IMR-90 (cell line): ENCODE data around the gene PRSS21. TPM values are rescaled to one million over a fixed set of nuclear protein-coding genes. Genes with fewer than 3 reads are reported as not detected.
A peak's percentile ranks its signal among the peaks of the same experiment; 100 is the strongest.

Source experiments
- ATAC-seq: fragments of 200-7000 bp; cut with Tn5 transposase; 2 replicates; pipeline ENCODE4 v1.9.1; 2020; ENCODE audit warnings: low read depth, mild to moderate bottlenecking, moderate library complexity
- BruUV-seq: library from RNA; stranded (reverse); fragments of 400-500 nt; replicated peaks from 2 replicates; lab custom pipeline; 2021; lab: Mats Ljungman, UMichigan
- CTCF ChIA-PET: fragments of 300-600 bp; formaldehyde crosslinking; extraction: SDS; loops from one replicate; lab custom pipeline; 2021; ENCODE audit warnings: antibody characterized with exemption; lab: Yijun Ruan, JAX
- POLR2A ChIA-PET: fragments of 300-600 bp; sonication (Branson Sonifier 250); formaldehyde crosslinking; loops from one replicate; lab custom pipeline; 2022; ENCODE audit warnings: antibody characterized with exemption; ENCODE audit not compliant: unreplicated experiment; lab: Charles Lee
- DNase-seq: peaks from one replicate; pipeline ENCODE4 v3.0.0; 2013
- H2AFZ ChIP-seq: replicated peaks from 2 replicates; pipeline ENCODE3; 2013; ENCODE audit warnings: low read length, mild to moderate bottlenecking; ENCODE audit not compliant: poor library complexity
- H2AK5ac ChIP-seq: 2 replicates; pipeline ENCODE4 v1.6.1; 2013; ENCODE audit warnings: low read depth, low read length, inconsistent platforms
- H2AK9ac ChIP-seq: replicated peaks from 2 replicates; pipeline ENCODE3; 2013; ENCODE audit warnings: mild to moderate bottlenecking, low read depth, low read length, moderate library complexity; ENCODE audit not compliant: poor library complexity
- H2BK120ac ChIP-seq: 2 replicates; pipeline ENCODE4 v1.6.1; 2013; ENCODE audit warnings: low read depth, low read length, inconsistent platforms
- H2BK15ac ChIP-seq: 3 replicates; pipeline ENCODE4 v1.6.1; 2013; ENCODE audit warnings: low read depth, low read length, inconsistent platforms
- H2BK20ac ChIP-seq: 2 replicates; pipeline ENCODE4 v1.6.1; 2013; ENCODE audit warnings: low read depth, mild to moderate bottlenecking, inconsistent platforms, low read length, moderate library complexity
- H2BK5ac ChIP-seq: 2 replicates; pipeline ENCODE4 v1.6.1; 2013; ENCODE audit warnings: mild to moderate bottlenecking, low read depth, low read length, inconsistent platforms; ENCODE audit not compliant: poor library complexity, severe bottlenecking
- H3K14ac ChIP-seq: replicated peaks from 2 replicates; pipeline ENCODE4 v1.6.1; 2013; ENCODE audit warnings: low read depth, low read length, inconsistent platforms
- H3K18ac ChIP-seq: 2 replicates; pipeline ENCODE4 v1.6.1; 2013; ENCODE audit warnings: low read depth, low read length, control low read depth
- H3K23ac ChIP-seq: 2 replicates; pipeline ENCODE4 v1.6.1; 2013; ENCODE audit warnings: low read depth, low read length, inconsistent platforms
- H3K27ac ChIP-seq: 2 replicates; pipeline ENCODE4 v1.5.1; 2013; ENCODE audit warnings: mild to moderate bottlenecking, control low read depth, low read length; ENCODE audit not compliant: insufficient read depth
- H3K27me3 ChIP-seq: 2 replicates; pipeline ENCODE4 v1.6.1; 2013; ENCODE audit warnings: low read length; ENCODE audit not compliant: control insufficient read depth, insufficient read depth
- H3K36me3 ChIP-seq: 2 replicates; pipeline ENCODE4 v1.6.1; 2013; ENCODE audit warnings: low read length, mixed read lengths; ENCODE audit not compliant: control insufficient read depth, insufficient read depth
- H3K4ac ChIP-seq: 2 replicates; pipeline ENCODE4 v1.6.1; 2013; ENCODE audit warnings: low read depth, low read length, inconsistent platforms
- H3K4me1 ChIP-seq: 2 replicates; pipeline ENCODE4 v1.6.1; 2013; ENCODE audit warnings: low read length, mixed read lengths; ENCODE audit not compliant: control insufficient read depth, insufficient read depth
- H3K4me2 ChIP-seq: 2 replicates; pipeline ENCODE4 v1.6.1; 2013; ENCODE audit warnings: low read depth, mild to moderate bottlenecking, control low read depth, low read length, moderate library complexity
- H3K4me3 ChIP-seq: 2 replicates; pipeline ENCODE4 v1.5.1; 2013; ENCODE audit warnings: low read depth, mild to moderate bottlenecking, control low read depth, low read length, moderate library complexity; ENCODE audit not compliant: insufficient read depth
- H3K56ac ChIP-seq: 2 replicates; pipeline ENCODE4 v1.6.1; 2013; ENCODE audit warnings: low read length, inconsistent platforms; ENCODE audit not compliant: insufficient read depth; ENCODE audit errors: extremely low read depth
- H3K79me1 ChIP-seq, 2 experiments: 2 replicates each; pipeline ENCODE4 v1.6.1; 2013; ENCODE audit warnings: low read length in 2 of 2, inconsistent platforms in 1 of 2, low read depth in 1 of 2
- H3K9ac ChIP-seq: 2 replicates; pipeline ENCODE4 v1.6.1; 2013; ENCODE audit warnings: low read depth, low read length, control low read depth
- H3K9me1 ChIP-seq: 2 replicates; pipeline ENCODE4 v1.6.1; 2013; ENCODE audit warnings: low read length, inconsistent platforms; ENCODE audit not compliant: insufficient read depth
- H3K9me3 ChIP-seq: 2 replicates; pipeline ENCODE4 v1.6.1; 2013; ENCODE audit warnings: low read length; ENCODE audit not compliant: control insufficient read depth, insufficient read depth
- H4K20me1 ChIP-seq: 2 replicates; pipeline ENCODE4 v1.6.1; 2013; ENCODE audit warnings: low read length, inconsistent platforms; ENCODE audit not compliant: insufficient read depth
- H4K5ac ChIP-seq: 2 replicates; pipeline ENCODE4 v1.6.1; 2013; ENCODE audit warnings: mild to moderate bottlenecking, low read depth, low read length, control low read depth
- H4K8ac ChIP-seq, 2 experiments: 2 replicates each; pipeline ENCODE4 v1.6.1; 2013; ENCODE audit warnings: low read depth in 2 of 2, low read length in 2 of 2, control low read depth in 1 of 2, inconsistent platforms in 1 of 2
- H4K91ac ChIP-seq: 2 replicates; pipeline ENCODE4 v1.6.1; 2013; ENCODE audit warnings: low read depth, low read length, inconsistent platforms; ENCODE audit not compliant: insufficient read depth
- BHLHE40 ChIP-seq: fragments of 150-350 bp; IDR thresholded peaks from 2 replicates; pipeline ENCODE4 v1.6.1; 2016; ENCODE audit warnings: mild to moderate bottlenecking, low read depth, low read length
- CEBPB ChIP-seq: IDR thresholded peaks from 2 replicates; pipeline ENCODE4 v1.6.1; 2012; ENCODE audit warnings: low read depth, low read length, improper control_type of control experiment
- CHD1 ChIP-seq: IDR thresholded peaks from 2 replicates; pipeline ENCODE4 v1.6.1; 2012; ENCODE audit warnings: low read depth, low read length, improper control_type of control experiment
- MAFK ChIP-seq: IDR thresholded peaks from 2 replicates; pipeline ENCODE4 v1.6.1; 2012; ENCODE audit warnings: low read depth, low read length, improper control_type of control experiment
- MAZ ChIP-seq: IDR thresholded peaks from 2 replicates; pipeline ENCODE4 v1.6.1; 2012; ENCODE audit warnings: low read depth, mild to moderate bottlenecking, low read length, improper control_type of control experiment, moderate library complexity, borderline replicate concordance
- MXI1 ChIP-seq: IDR thresholded peaks from 2 replicates; pipeline ENCODE4 v1.6.1; 2012; ENCODE audit warnings: low read depth, mild to moderate bottlenecking, low read length, moderate library complexity, borderline replicate concordance
- NFE2L2 ChIP-seq: fragments of 150-350 bp; IDR thresholded peaks from 2 replicates; pipeline ENCODE4 v1.6.1; 2016; ENCODE audit warnings: low read depth, mild to moderate bottlenecking, low read length
- POLR2A ChIP-seq: IDR thresholded peaks from 2 replicates; pipeline ENCODE4 v1.6.1; 2012; ENCODE audit warnings: mild to moderate bottlenecking, low read depth, low read length
- RAD21 ChIP-seq: IDR thresholded peaks from 2 replicates; pipeline ENCODE4 v1.6.1; 2012; ENCODE audit warnings: low read length, improper control_type of control experiment
- RCOR1 ChIP-seq: IDR thresholded peaks from 2 replicates; pipeline ENCODE4 v1.6.1; 2012; ENCODE audit warnings: mild to moderate bottlenecking, low read length, improper control_type of control experiment; ENCODE audit not compliant: insufficient replicate concordance
- RFX5 ChIP-seq: IDR thresholded peaks from 2 replicates; pipeline ENCODE4 v1.8.0; 2012; ENCODE audit warnings: low read depth, mild to moderate bottlenecking, low read length, moderate library complexity
- SMC3 ChIP-seq: fragments of 150-350 bp; IDR thresholded peaks from 2 replicates; pipeline ENCODE4 v1.6.1; 2016; ENCODE audit warnings: low read depth, mild to moderate bottlenecking, antibody characterized with exemption, low read length, moderate library complexity
- USF2 ChIP-seq: fragments of 150-350 bp; IDR thresholded peaks from 2 replicates; pipeline ENCODE4 v1.6.1; 2017; ENCODE audit warnings: mild to moderate bottlenecking, antibody characterized with exemption, low read length, low read depth
- WGBS, 2 experiments: methylation state at CpG; one replicate each; pipeline versions ENCODE4 v1.1.5 to v1.1.7; 2013; ENCODE audit warnings: missing lambda C conversion rate in 2 of 2; ENCODE audit not compliant: insufficient read length in 1 of 2; ENCODE audit errors: extremely low coverage in 2 of 2; 5-methylcytosine and 5-hydroxymethylcytosine counted together
- dilution Hi-C: fragments of 300-500 bp; cut with HindIII; formaldehyde crosslinking; loops from one replicate; pipeline ENCODE4 v1.14.3; 2018; ENCODE audit warnings: low sequenced_read_pairs; ENCODE audit not compliant: unreplicated experiment
- in situ Hi-C: fragments of 300-500 bp; cut with MboI; formaldehyde crosslinking; loops from 3 replicates; pipeline ENCODE4 v1.14.3; 2019; ENCODE audit warnings: low sequenced_read_pairs, inconsistent platforms, mixed read lengths
- intact Hi-C: fragments of 100-400 bp; cut with micrococcal nuclease; formaldehyde crosslinking; loops from 2 replicates; pipeline ENCODE4 v1.10.0; 2022
- polyA plus RNA-seq, 3 experiments: library from polyadenylated mRNA; depleted of rRNA; stranded (reverse); fragments of >200 nt; gene quantifications; 2 replicates each; pipeline ENCODE4 v1.2.3, GENCODE V29; 2012; ENCODE audit warnings: low replicate concordance in 1 of 3
- total RNA-seq: library from RNA; depleted of rRNA; stranded (reverse); fragments of >200 nt; gene quantifications from 2 replicates; pipeline ENCODE4 v1.2.3, GENCODE V29; 2012

PRSS21 gene
- total and polyA plus RNA-seq, 2 of the 4 experiments (the other 2 are of a cell fraction) = 0.21 TPM; not detected in 1

- TF ChIP-seq MXI1 = no peak
Observed at GRCh38 chr16:2848933-2849725, 32.1 kb downstream of the PRSS21 start (continued).

- H2AK9ac ChIP-seq = no peak overlapping the region
- no peaks in the 10 kb centered on the region for H3K36me3 ChIP-seq
- ChIA-PET POLR2A (no interaction called here), CTCF (interaction anchor here (1.8 kb wide), 1 partner anchor 13 kb away, joined by 5 read pairs; no protein-coding TSS in a partner anchor)
- no peak overlapping the region for H2AK5ac ChIP-seq
- H3K79me1 ChIP-seq = no peaks in the 10 kb centered on the region
- no TSS peak for BruUV-seq
- in situ Hi-C loops = no loop called here
- H3K9me3 ChIP-seq = peaks cover 5% of the 10 kb centered on the region
- no peak overlapping the region for H3K14ac ChIP-seq
- H2BK120ac ChIP-seq = no peak overlapping the region
- H3K27me3 ChIP-seq = peaks cover 12% of the 10 kb centered on the region
- H3K23ac ChIP-seq = no peak overlapping the region
- H3K4me3 ChIP-seq = no peak overlapping the region
- no peak overlapping the region for H2BK15ac ChIP-seq
- peaks cover under 1% of the 10 kb centered on the region for H3K4me1 ChIP-seq
- H2AFZ ChIP-seq = peak overlapping the region; percentile 21
- H2BK5ac ChIP-seq = no peak overlapping the region
- no peak overlapping the region for H3K9ac ChIP-seq
- intact Hi-C loops = no loop called here
- H3K18ac ChIP-seq = no peak overlapping the region
- no peak overlapping the region for H3K27ac ChIP-seq
- H4K91ac ChIP-seq = no peak overlapping the region
- H4K8ac ChIP-seq = no peak overlapping the region
- no CpG with 5 or more reads among the region's 16 CpGs for WGBS, 2 experiments
- H2BK20ac ChIP-seq = no peak overlapping the region
- ATAC-seq = no peak
- DNase-seq = no peak
- H3K56ac ChIP-seq = no peak overlapping the region
- H3K4me2 ChIP-seq = no peak overlapping the region
- dilution Hi-C loops = no loop called here
- H4K5ac ChIP-seq = no peak overlapping the region
- H3K4ac ChIP-seq = no peak overlapping the region
- H4K20me1 ChIP-seq = 0 out of 2 replicates have a peak, but pooled peaks cover under 1% of the 10 kb centered on the region
- peaks cover 1% of the 10 kb centered on the region for H3K9me1 ChIP-seq
- TF ChIP-seq CHD1 (no peak), MAFK (no peak), MXI1 (no peak), MAZ (no peak), CEBPB (no peak), NFE2L2 (no peak), USF2 (no peak), SMC3 (no peak), RAD21 (no peak), BHLHE40 (no peak), POLR2A (no peak), RCOR1 (no peak), RFX5 (no peak)
Observed at GRCh38 chr16:2852003-2852730, 35.1 kb downstream of the PRSS21 start.
